ENCODE data around the gene ME1.
"Not testable (repeated sequence)": the region's sequence is repeated elsewhere in the genome, so short reads cannot be mapped to it uniquely, and the experiment has no call there.

ME1 gene

GRCh38 chr6:83198486-83199172 lies 232.2 kb downstream of the ME1 start:
- DNase-seq (ENCODE audit: low read depth): no peak
- no peak for TF ChIP-seq CTCF (IDR thresholded peaks at IDR 0.05; ENCODE audit: low read depth, low read length, missing control alignments)
- H3K4me3 ChIP-seq (ENCODE audit: low read depth, low read length): no peak overlapping the region

DNA sequence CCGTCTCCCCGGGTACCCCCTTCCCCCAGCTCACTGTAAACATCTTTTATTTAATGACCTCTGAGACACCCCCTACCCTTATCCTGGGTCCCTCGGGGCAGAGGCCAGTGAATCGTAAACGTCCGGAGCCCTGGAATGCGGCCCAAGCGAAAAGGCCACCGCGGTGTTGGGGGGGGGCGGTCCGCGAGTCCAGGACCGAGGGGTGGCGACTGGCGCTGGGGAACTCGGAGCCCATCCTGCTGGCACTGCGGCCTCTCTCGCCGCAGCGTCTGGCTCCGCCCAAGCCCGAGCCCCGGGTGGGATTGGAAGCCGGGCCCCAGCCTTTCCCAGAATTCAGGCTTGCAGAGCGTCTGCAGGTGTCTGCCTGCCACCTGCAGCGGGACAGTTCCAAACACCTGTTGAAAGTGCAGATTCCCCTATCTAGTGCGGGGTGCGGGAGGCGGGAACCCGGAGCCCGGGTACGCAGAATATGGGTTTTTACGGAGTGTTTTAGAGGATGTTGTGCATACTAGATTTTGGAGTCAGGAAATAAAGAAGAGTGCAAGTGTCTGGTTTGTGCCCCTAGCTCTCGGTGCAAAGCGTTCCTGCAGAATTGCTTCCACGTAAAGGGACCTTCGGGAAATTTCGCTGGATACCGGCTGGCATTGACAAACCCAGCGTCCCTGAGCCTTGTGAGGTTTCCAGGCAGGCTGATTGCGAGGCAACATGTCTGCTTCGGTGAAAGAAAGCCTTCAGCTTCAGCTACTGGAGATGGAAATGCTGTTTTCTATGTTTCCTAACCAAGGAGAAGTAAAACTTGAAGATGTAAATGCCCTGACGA lies 236.9 kb downstream of the ME1 start:
- H3K4me3 ChIP-seq (ENCODE audit: low read depth, low read length): peak overlapping the region; percentile 73
- TF ChIP-seq CTCF (IDR thresholded peaks at IDR 0.05; ENCODE audit: low read depth, low read length, missing control alignments): no peak
- DNase-seq (ENCODE audit: low read depth): no peak

DNA sequence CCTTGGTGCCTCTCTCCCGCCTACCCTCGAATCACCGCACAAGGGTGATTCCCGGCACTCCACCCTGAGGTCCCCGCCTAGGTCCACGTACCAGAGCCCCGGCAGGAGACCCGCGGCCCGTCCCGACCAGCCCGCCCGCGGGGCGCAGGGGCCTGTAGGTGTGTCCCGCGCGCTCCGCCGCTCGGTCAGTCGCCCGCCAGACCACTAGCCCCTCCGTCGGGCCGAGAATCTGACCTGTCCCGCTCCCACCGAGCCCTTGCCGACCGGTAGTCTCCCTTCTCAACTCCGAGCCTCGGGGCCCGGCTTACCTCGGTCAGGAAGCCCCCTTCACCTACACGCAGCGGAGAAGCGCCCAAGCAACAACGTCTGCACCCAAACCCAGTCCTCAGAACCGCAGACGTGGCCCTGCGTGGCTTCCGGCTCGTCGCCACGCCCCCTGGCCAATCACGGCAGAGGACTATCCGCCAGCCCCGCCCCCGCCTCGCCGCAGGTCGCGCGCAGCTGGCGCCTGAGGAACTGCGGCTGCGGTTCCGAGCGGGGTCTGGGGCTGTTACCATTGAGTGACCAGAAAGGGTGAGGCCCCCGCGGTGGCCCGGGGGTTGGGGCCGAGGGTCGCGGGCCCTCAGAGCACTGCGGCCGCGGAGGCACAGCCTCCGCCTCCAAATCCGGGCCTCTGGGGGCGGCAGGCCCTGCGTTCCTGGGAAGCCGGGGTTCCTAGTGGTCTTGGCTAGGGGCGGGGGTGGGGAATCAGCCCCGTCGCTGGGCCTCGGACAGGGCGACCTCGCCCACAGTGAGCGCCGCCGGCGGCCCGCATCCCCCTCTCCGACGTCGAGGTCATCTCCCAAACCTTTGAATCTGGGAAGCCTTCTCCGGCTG lies 237.7 kb downstream of the ME1 start, which contains the start of the genes PGM3 and RWDD2A:
TSS of gene PGM3 (minus strand) at position 395 of the 876 bp plus-strand sequence. CDS start 2,253 bp downstream, outside the sequence.
TSS of gene RWDD2A (plus strand) at position 487 of the 876 bp plus-strand sequence. CDS start 1,095 bp downstream, outside the sequence.
- peak within 1 kb of the TSS; percentile 73 for H3K4me3 ChIP-seq (ENCODE audit: low read depth, low read length)
- no peak for TF ChIP-seq CTCF (IDR thresholded peaks at IDR 0.05; ENCODE audit: low read depth, low read length, missing control alignments)
- DNase-seq (ENCODE audit: low read depth): peak; percentile 68

- H3K4me3 ChIP-seq (ENCODE audit: low read depth, low read length): peak overlapping the region; percentile 73
- no peak for DNase-seq (ENCODE audit: low read depth)
- no peak for TF ChIP-seq CTCF (IDR thresholded peaks at IDR 0.05; ENCODE audit: low read depth, low read length, missing control alignments)
Measured at GRCh38 chr6:83192456-83192855, 238.4 kb downstream of the ME1 start.

GRCh38 chr6:83191974-83192373 lies 238.9 kb downstream of the ME1 start:
- peak overlapping the region; percentile 73 for H3K4me3 ChIP-seq (ENCODE audit: low read depth, low read length)
- not testable (repeated sequence) for DNase-seq (ENCODE audit: low read depth)

DNA sequence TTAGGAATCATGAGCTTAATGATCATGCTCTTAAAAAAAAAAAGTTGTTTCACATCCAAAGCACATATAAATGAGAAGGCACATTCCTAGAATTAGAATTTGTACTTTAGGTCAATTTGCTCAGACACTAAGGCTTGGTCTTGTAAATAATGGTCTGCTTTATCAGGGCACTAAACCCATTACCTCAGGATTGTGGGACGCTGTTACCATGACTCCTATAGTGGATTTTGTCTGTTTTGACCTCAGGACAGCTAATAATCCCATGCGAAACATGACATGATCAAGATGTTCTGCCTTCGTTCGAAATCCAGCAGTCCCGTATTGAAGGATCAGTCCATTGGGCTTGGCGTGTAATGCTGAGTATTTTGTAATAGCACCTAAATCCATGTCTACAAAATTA lies 240.2 kb downstream of the ME1 start:
- DNase-seq (ENCODE audit: low read depth): no peak
- H3K4me3 ChIP-seq (ENCODE audit: low read depth, low read length): no peak overlapping the region
- no peak for TF ChIP-seq CTCF (IDR thresholded peaks at IDR 0.05; ENCODE audit: low read depth, low read length, missing control alignments)

DNA sequence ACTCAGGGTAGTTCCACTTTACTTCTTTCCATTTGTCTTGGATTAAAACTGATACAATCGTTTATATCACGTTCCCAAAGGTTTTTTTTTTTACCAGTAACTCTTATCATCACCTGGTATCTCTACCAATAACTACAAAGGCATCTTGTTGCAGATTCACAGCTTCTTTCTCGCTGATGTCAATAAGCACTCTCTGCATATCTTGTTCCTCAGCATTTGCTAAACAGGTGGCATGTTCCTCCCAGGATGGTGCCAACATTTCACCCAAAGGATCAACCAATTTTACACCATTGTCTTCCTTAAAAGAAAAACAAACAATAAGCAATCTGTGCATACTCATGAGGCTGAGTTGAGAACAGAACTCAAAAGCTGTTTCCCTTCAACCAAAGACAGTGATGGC lies 242.3 kb downstream of the ME1 start:
- DNase-seq (ENCODE audit: low read depth): no peak
- H3K4me3 ChIP-seq (ENCODE audit: low read depth, low read length): no peak overlapping the region
- no peak for TF ChIP-seq CTCF (IDR thresholded peaks at IDR 0.05; ENCODE audit: low read depth, low read length, missing control alignments)

Measured in GM12864 (cell line).